Stimulated activated CD4-positive, alpha-beta T cell treated with anti-CD3 and anti-CD28 coated beads, Interleukin-15, amount 100 ng/mL, for 48 hours (primary cell): ENCODE results near the gene NET1.

ENCODE experiments used
- DNase-seq, 2 donors: peaks; one replicate each; pipeline ENCODE4 v3.0.0-alpha.2; 2020; ENCODE audit warnings: low read depth in 2 of 2

The NET1 gene

GRCh38 chr10:5442990-5443370, 30.6 kb downstream of the NET1 start:
- no peak for DNase-seq

DNA sequence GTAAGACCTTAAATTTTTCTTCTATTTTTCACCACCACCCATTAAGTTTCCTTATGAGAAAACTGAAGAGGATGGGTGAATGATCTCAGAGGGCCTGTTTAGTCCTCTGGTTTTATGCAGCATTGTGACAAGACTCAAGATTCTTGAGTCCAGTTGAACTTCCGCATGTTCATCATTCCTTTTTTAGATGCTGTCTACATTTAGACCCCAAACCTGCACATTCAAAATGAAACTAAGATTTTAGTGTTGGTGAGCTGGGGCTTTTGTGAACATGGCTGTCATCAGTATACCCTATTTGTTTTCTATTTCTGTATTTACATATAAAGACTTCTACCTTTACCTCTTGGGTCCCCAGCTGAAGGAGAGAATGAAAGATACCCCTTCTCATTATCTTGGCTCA, 31.1 kb downstream of the NET1 start:
- DNase-seq, result no peak

GRCh38 chr10:5445006-5445405, 32.6 kb downstream of the NET1 start:
- no peak for DNase-seq

DNA sequence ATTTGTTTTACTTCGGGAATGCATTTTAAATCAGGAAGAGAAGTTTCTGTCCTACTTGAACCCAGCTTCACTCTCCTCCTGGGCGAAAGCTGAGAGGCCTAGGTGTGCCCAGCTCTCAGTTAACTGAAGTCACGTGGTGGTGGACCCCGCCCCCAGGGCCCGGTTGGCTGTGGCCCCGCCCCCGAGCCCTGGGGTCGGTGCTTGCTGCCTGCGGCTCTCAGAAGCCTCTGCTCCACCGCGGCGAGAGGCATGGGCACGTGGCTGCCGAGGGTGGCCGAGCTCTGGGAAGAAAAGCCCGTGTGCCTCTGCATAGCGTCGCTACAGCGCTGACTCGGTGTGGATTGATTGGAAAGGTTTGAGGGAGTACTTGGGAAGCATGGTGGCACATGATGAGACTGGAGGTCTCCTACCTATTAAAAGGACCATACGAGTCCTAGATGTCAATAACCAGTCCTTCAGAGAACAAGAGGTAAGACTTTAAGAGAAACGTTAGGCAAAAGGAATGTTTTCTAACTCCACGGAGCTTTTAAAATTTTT, 34.1 kb downstream of the NET1 start:
- peak; percentile 61 to 73 for DNase-seq

GRCh38 chr10:5447056-5447455, 34.7 kb downstream of the NET1 start:
- no peak for DNase-seq

DNA sequence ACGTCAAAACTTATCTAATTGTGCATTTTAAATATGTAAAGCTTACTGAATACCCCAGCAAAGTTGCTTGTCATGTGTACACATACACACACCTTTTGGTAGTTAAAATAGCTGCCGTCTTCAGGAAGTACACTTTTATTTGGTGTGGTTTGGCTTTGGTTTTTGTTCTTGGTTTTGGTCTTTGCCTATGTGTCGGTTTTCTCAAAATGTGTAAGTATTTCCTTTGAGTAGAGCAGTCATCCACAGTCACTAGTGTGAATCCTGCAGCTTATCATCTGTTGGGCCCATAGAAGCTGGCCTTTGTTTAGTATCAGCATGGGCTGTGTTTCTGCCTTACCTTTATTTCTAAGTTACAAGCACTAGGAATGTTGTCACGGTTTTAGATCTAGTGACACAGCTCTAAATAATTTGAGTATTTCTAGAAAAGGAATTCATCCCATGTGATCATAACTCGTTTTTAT, 35.3 kb downstream of the NET1 start:
- peak in 1 of 2 donors; percentile 9 for DNase-seq

DNA sequence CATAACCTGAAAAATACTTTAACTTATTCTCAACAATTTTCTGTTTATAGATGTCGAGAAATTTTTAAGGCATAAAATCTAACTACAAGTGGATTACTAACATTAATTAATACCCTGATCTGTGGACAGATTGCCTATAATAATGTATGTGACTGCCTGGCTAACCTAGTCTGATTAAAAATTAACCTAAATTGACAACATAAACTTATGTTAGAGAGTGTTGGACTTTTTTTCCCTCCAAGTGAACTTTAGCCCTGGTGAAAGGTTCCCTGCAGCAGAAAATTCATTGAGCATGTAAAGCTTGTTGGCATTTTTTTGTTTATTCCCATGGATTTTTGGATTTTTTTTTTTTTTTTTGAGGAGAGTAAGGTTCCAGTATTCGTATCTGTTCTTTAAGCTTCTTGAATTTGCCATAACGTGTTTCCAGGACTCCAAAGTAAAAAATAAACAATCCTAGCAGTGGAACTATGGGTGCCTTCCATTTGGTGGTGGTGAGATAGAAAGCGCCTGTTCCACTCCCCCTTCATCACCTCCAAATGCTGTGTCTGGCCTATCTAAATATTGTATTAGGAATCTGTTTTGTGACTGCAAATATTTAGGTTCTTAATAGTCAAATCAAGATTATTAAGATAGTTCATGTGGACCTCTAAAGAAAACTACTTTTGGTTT, 36.1 kb downstream of the NET1 start:
- DNase-seq, result no peak

DNA sequence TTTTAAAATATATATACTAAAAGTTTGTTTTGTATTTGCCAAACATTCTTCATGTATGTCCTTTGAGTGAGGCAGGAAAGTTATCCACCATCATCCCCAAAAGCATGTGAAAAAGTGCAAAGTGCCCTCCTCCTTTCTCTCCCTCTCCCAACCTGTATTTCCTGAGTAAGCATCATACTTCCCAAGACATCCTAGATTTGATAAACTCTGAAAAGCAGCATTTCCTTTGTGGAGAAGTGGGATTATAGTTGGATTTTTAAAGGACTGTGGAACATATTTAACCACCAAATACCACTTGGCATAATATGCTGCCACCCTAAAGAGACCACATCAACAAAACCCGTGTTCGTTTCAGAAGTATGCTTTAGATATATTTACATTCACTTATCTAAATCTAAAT, 36.9 kb downstream of the NET1 start:
- no peak for DNase-seq

DNA sequence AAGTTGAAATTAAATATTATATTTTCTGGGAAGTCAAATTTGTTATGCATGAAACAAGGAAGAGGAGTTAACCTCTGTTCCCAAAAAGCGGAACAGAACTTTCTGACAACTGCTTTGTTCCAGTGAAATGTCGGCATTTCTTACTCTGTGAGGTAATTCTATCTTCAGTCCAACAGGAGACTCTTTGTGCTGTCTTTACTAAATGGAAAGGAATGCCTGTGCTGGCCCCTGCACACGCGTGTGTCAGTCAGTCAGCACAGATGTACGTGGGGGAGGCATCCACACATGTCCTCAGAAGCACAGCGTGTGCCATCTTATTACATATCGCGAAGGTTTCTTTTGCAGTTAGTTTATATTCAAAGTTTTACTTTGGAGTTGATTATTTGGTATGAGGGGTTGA, 37.5 kb downstream of the NET1 start:
- no peak for DNase-seq

DNA sequence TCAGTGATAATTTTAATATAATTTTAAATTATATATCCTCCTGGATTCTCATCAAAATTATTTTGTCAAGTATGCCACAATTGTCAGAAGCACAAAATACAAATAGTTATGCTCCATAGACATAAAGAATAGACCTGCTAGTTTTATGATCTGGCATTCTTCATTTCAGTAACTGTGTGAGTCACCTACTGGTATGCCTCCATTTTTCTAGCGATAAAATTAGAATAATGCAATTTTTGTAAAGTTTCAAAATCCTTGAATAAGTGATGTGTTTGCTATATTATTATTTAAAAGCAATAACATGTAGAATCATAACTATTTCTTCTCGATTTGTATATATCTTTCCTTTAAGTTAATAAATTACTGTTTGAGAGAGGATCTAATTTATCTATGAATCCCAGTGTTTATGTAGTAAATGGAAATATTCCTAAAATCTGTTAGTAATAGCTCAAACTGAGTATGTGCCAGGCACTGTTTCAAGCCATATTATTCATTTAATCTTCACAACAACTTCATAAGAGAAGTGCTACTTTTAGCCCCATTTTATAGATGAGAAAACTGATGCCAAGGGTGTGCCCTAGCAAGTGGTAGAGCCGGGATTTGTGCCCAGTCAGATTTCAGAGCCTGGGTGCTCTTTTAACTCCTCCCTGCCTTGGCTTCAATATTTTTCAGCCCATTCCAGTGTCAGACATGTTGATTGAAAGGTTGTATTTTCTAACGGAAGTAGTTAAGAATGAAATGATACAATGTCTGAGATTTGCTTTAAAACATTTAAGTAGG, 38.4 kb downstream of the NET1 start:
- no peak for DNase-seq

- no peak for DNase-seq
Measured at GRCh38 chr10:5453749-5454489, 41.6 kb downstream of the NET1 start.

- DNase-seq, result no peak
Measured at GRCh38 chr10:5456563-5456962, 44.2 kb downstream of the NET1 start.

GRCh38 chr10:5457741-5458140, 45.4 kb downstream of the NET1 start:
- no peak for DNase-seq

GRCh38 chr10:5458425-5458824, 46.1 kb downstream of the NET1 start:
- DNase-seq, result no peak

DNA sequence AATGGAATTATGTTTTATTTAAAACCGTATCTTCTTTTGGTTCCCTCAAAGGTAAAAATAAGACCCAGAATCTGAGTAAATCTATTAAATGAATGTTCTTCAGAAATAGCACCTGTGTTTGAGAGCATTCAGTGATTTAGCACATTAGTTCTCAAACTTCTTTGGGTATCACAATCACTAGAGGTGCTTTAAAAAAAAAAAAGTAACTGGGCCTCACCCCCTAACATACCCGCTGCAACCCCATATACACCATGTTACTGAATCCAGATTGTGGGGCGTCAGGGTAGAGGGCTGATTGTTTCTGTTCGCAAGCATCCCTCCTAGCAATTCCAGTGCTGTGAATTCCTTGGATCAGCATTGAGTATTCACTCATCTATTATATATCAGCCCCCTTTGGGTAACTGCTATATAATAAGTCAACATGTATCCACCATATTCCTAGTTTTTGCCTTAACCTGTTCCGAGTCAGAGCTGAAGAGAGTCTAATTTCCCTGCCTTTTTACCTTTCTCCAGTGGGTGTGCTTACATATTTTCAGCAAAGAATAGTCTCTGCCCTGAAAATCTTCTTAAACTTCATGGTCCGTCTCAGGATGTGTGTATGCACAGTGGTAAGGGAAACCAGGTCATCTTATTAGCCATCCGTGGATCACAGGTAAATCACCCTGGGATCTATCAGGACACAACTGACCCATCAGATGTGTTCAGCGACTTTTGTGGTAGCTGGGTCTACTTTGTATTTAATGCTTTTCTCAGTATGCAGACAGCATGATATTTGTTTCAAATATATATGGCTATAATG, 46.8 kb downstream of the NET1 start:
- DNase-seq, result no peak

DNA sequence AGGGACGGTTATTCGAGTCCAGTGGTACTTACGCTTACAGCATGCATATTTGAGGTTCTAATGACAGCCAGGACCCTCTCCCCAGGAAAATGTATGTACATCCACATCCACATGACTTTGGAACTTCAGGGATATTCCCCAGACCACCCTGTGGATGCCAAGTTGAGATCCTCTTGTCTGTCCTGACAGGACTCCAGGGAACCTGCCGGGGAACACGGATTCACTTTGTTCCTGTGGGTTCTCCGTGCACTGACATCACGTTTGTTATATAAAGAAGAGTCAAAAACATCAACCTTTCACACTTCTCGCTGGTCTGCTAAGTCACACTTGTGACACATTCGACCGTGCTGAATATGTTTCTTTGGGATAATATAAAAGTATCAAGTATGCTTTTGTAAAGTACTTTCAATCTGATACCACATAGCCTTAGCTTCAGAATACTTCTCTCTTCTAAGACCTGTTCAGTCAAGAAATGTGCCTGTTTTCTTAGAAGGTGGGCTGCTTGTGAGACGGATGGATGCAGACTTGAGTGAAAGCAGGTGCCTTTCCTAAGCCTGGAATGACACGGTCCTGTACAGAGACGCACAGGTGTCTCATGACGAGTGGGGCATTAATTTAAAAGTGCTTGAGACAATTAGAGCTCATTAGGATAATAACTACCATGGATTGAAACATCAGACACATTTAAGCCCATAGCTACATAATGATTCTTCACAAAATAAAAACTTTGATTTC, 48.3 kb downstream of the NET1 start:
- no peak for DNase-seq

DNA sequence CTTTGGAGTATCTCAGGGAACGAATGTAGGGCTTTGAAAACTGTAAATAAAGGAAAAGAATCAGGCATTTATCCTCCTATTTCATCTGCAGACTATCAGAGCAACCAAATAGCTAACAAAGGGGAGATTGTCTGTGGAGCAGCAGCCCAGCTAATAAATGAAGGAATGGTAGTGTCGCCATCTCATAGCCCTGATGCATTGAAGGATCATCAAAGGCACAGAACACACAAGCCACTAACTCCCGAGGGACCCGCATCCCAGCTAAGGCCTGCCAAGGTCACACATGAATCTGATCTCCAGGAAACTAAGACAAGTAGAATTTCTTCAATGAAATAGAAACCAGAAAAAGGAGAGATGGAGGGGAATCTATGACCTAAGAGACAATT, 48.8 kb downstream of the NET1 start:
- DNase-seq, result no peak

DNA sequence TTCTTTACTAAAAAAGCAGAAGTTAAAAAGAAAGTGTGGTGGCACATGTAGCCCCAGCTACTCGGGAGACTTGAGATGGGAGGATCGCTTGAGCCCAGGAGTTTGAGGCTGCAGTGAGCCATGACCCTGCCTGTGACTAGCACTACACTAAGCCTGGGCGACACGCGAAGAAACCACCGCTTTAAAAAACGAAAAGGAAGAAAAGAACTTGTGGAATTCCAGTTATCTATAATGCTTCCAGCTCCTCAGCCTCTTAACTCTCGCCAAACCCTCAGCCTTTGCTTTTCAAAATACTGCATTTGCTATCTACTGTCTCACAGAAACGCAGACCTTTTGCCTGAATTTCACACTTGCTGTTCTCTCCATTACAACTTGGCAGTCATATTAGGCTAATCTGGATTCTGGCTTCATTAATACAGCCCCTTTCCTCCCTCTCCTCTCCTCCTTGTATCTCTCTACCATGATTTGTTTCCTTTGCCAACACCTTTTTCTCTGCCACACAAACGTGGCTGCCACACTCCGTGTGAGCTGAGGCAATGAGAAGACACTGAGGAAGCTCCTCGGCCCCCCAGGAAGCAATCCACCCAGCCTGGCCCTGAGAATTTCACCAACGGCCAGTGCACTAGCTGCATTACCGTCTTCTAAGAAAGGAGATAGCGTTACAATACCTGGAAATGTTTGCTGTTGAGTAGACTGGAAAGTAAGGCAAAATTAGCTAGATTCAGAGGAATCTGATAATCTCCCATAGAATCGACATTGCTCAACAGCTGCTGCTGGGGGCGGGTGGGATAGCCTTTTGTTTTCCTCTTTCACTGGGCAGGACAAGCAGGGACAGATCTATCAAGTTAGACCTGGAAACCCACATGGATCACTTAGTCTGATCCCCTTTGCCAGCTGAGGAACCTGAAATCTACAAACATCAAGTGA, 49.8 kb downstream of the NET1 start:
- no peak for DNase-seq

- no peak for DNase-seq
Measured at GRCh38 chr10:5462841-5463293, 50.5 kb downstream of the NET1 start.

DNA sequence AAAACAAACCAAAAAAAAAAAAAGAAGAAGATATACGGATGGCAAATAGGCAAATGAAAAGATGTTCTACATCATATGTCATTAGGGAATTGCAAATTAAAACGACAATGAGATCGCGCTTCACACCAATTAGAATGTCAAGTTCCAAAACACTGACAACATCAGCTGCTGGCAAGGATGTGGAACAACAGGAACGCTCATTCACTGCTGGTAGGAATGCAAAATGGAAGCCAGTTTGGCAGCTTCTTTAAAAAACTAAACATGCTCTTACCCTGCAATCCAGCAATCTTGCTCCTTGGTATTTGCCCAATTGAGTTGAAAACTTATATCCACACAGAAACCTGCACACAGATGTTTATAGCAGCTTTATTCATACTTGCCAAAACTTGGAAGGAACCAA, 52.2 kb downstream of the NET1 start:
- DNase-seq, result no peak
